ENCODE measurements around the gene TRPM3. TPM values are rescaled to one million over a fixed set of nuclear protein-coding genes. Genes with fewer than 3 reads are reported as not detected.

TRPM3 gene
- total RNA-seq, 2 experiments from 2014 or later, result not detected

- Mint-ChIP-seq H3K36me3 (no peaks in the 10 kb centered on the region), H3K9me3 (no peaks in the 10 kb centered on the region), H3K4me1 (ENCODE audit: low read depth) (no peaks in the 10 kb centered on the region), H3K27ac (no peak overlapping the region), H3K27me3 (no peaks in the 10 kb centered on the region), H3K4me3 (no peak overlapping the region)
- POLR2A ChIA-PET, result no interaction called here
- no peak for DNase-seq
- intact Hi-C loops (cut with micrococcal nuclease), result no loop called here
- CTCF ChIA-PET, result no interaction called here
These were observed 253.4 kb downstream of the TRPM3 start for GRCh38 chr9:70868041-70868440.

GRCh38 chr9:70865471-70865870 lies 255.9 kb downstream of the TRPM3 start:
- Mint-ChIP-seq H3K27ac (no peak overlapping the region), H3K9me3 (no peaks in the 10 kb centered on the region), H3K4me3 (no peak overlapping the region), H3K36me3 (no peaks in the 10 kb centered on the region), H3K4me1 (ENCODE audit: low read depth) (no peaks in the 10 kb centered on the region), H3K27me3 (peaks cover 2% of the 10 kb centered on the region)
- ChIA-PET CTCF (no interaction called here), POLR2A (no interaction called here)
- no peak for DNase-seq
- intact Hi-C loops (cut with micrococcal nuclease), result no loop called here

- H3K27me3 Mint-ChIP-seq, result peaks cover 2% of the 10 kb centered on the region
- intact Hi-C loops (cut with micrococcal nuclease), result no loop called here
- no peaks in the 10 kb centered on the region for H3K36me3 Mint-ChIP-seq
- POLR2A ChIA-PET, result no interaction called here
- no peaks in the 10 kb centered on the region for H3K4me1 Mint-ChIP-seq (ENCODE audit: low read depth)
- no peak overlapping the region for H3K4me3 Mint-ChIP-seq
- CTCF ChIA-PET, result no interaction called here
- no peak for DNase-seq
- no peaks in the 10 kb centered on the region for H3K9me3 Mint-ChIP-seq
- no peak overlapping the region for H3K27ac Mint-ChIP-seq
These were observed 259.6 kb downstream of the TRPM3 start for GRCh38 chr9:70861797-70862196.

- Mint-ChIP-seq H3K27ac (no peak overlapping the region), H3K27me3 (peaks cover 2% of the 10 kb centered on the region), H3K4me1 (ENCODE audit: low read depth) (no peaks in the 10 kb centered on the region), H3K36me3 (no peaks in the 10 kb centered on the region), H3K9me3 (no peaks in the 10 kb centered on the region), H3K4me3 (no peak overlapping the region)
- ChIA-PET POLR2A (no interaction called here), CTCF (no interaction called here)
- intact Hi-C loops (cut with micrococcal nuclease), result no loop called here
- no peak for DNase-seq
These were observed 260.0 kb downstream of the TRPM3 start for GRCh38 chr9:70861376-70861775.

GRCh38 chr9:70859694-70860093 lies 261.7 kb downstream of the TRPM3 start:
- Mint-ChIP-seq H3K27me3 (peaks cover 2% of the 10 kb centered on the region), H3K27ac (no peak overlapping the region), H3K4me3 (no peak overlapping the region), H3K36me3 (no peaks in the 10 kb centered on the region), H3K9me3 (no peaks in the 10 kb centered on the region), H3K4me1 (ENCODE audit: low read depth) (no peaks in the 10 kb centered on the region)
- POLR2A ChIA-PET, result no interaction called here
- DNase-seq, result no peak
- CTCF ChIA-PET, result no interaction called here
- intact Hi-C loops (cut with micrococcal nuclease), result no loop called here

- H3K4me1 Mint-ChIP-seq (ENCODE audit: low read depth), result no peaks in the 10 kb centered on the region
- intact Hi-C loops (cut with micrococcal nuclease), result no loop called here
- no peaks in the 10 kb centered on the region for H3K9me3 Mint-ChIP-seq
- no peak overlapping the region for H3K27ac Mint-ChIP-seq
- CTCF ChIA-PET, result no interaction called here
- no peaks in the 10 kb centered on the region for H3K36me3 Mint-ChIP-seq
- H3K4me3 Mint-ChIP-seq, result no peak overlapping the region
- no peaks in the 10 kb centered on the region for H3K27me3 Mint-ChIP-seq
- POLR2A ChIA-PET, result no interaction called here
- DNase-seq, result no peak
These were observed 265.0 kb downstream of the TRPM3 start for GRCh38 chr9:70856411-70856810.

- no peaks in the 10 kb centered on the region for H3K4me1 Mint-ChIP-seq (ENCODE audit: low read depth)
- no peaks in the 10 kb centered on the region for H3K27me3 Mint-ChIP-seq
- H3K4me3 Mint-ChIP-seq, result no peak overlapping the region
- DNase-seq, result no peak
- no peaks in the 10 kb centered on the region for H3K9me3 Mint-ChIP-seq
- intact Hi-C loops (cut with micrococcal nuclease), result no loop called here
- ChIA-PET POLR2A (no interaction called here), CTCF (no interaction called here)
- H3K27ac Mint-ChIP-seq, result no peak overlapping the region
- no peaks in the 10 kb centered on the region for H3K36me3 Mint-ChIP-seq
These were observed 268.6 kb downstream of the TRPM3 start for GRCh38 chr9:70852711-70853240.

- H3K36me3 Mint-ChIP-seq, result no peaks in the 10 kb centered on the region
- no peaks in the 10 kb centered on the region for H3K9me3 Mint-ChIP-seq
- no peak for DNase-seq
- no peaks in the 10 kb centered on the region for H3K27me3 Mint-ChIP-seq
- ChIA-PET CTCF (no interaction called here), POLR2A (no interaction called here)
- no peaks in the 10 kb centered on the region for H3K4me1 Mint-ChIP-seq (ENCODE audit: low read depth)
- intact Hi-C loops (cut with micrococcal nuclease), result no loop called here
- no peak overlapping the region for H3K27ac Mint-ChIP-seq
- no peak overlapping the region for H3K4me3 Mint-ChIP-seq
These were observed 281.2 kb downstream of the TRPM3 start for GRCh38 chr9:70840266-70840665.

- POLR2A ChIA-PET, result no interaction called here
- Mint-ChIP-seq H3K27ac (no peak overlapping the region), H3K4me1 (ENCODE audit: low read depth) (no peaks in the 10 kb centered on the region), H3K27me3 (no peaks in the 10 kb centered on the region), H3K36me3 (no peaks in the 10 kb centered on the region), H3K9me3 (no peaks in the 10 kb centered on the region), H3K4me3 (no peak overlapping the region)
- intact Hi-C loops (cut with micrococcal nuclease), result no loop called here
- DNase-seq, result no peak
- CTCF ChIA-PET, result no interaction called here
These were observed 286.1 kb downstream of the TRPM3 start for GRCh38 chr9:70835323-70835722.

GRCh38 chr9:70832492-70832891 lies 288.9 kb downstream of the TRPM3 start:
- ChIA-PET CTCF (no interaction called here), POLR2A (no interaction called here)
- Mint-ChIP-seq H3K4me1 (ENCODE audit: low read depth) (no peaks in the 10 kb centered on the region), H3K27me3 (no peaks in the 10 kb centered on the region), H3K36me3 (no peaks in the 10 kb centered on the region), H3K4me3 (no peak overlapping the region), H3K27ac (no peak overlapping the region), H3K9me3 (no peaks in the 10 kb centered on the region)
- no peak for DNase-seq
- intact Hi-C loops (cut with micrococcal nuclease), result no loop called here

- CTCF ChIA-PET, result no interaction called here
- Mint-ChIP-seq H3K27me3 (no peaks in the 10 kb centered on the region), H3K36me3 (no peaks in the 10 kb centered on the region), H3K9me3 (no peaks in the 10 kb centered on the region), H3K4me3 (no peak overlapping the region), H3K27ac (no peak overlapping the region), H3K4me1 (ENCODE audit: low read depth) (no peaks in the 10 kb centered on the region)
- intact Hi-C loops (cut with micrococcal nuclease), result no loop called here
- DNase-seq, result no peak
- POLR2A ChIA-PET, result no interaction called here
These were observed 290.8 kb downstream of the TRPM3 start for GRCh38 chr9:70830618-70831017.

- Mint-ChIP-seq H3K9me3 (no peaks in the 10 kb centered on the region), H3K27ac (no peak overlapping the region), H3K4me3 (no peak overlapping the region), H3K36me3 (no peaks in the 10 kb centered on the region), H3K27me3 (no peaks in the 10 kb centered on the region), H3K4me1 (ENCODE audit: low read depth) (no peaks in the 10 kb centered on the region)
- intact Hi-C loops (cut with micrococcal nuclease), result no loop called here
- ChIA-PET CTCF (no interaction called here), POLR2A (no interaction called here)
- no peak for DNase-seq
These were observed 291.7 kb downstream of the TRPM3 start for GRCh38 chr9:70829591-70830265.

- intact Hi-C loops (cut with micrococcal nuclease), result no loop called here
- no peak overlapping the region for H3K4me3 Mint-ChIP-seq
- ChIA-PET POLR2A (no interaction called here), CTCF (no interaction called here)
- H3K27ac Mint-ChIP-seq, result no peak overlapping the region
- no peaks in the 10 kb centered on the region for H3K4me1 Mint-ChIP-seq (ENCODE audit: low read depth)
- H3K36me3 Mint-ChIP-seq, result no peaks in the 10 kb centered on the region
- DNase-seq, result no peak
- H3K9me3 Mint-ChIP-seq, result no peaks in the 10 kb centered on the region
- no peaks in the 10 kb centered on the region for H3K27me3 Mint-ChIP-seq
These were observed 294.9 kb downstream of the TRPM3 start for GRCh38 chr9:70826562-70826961.
